ENCODE data around the gene ASPN. TPM values are rescaled to one million over a fixed set of nuclear protein-coding genes. Genes with fewer than 3 reads are reported as not detected.

ASPN gene
- total and polyA plus RNA-seq, 2 of the 13 experiments (the other 11 are each of a cell fraction or from before 2014, with no cell fraction given) = not detected

DNA sequence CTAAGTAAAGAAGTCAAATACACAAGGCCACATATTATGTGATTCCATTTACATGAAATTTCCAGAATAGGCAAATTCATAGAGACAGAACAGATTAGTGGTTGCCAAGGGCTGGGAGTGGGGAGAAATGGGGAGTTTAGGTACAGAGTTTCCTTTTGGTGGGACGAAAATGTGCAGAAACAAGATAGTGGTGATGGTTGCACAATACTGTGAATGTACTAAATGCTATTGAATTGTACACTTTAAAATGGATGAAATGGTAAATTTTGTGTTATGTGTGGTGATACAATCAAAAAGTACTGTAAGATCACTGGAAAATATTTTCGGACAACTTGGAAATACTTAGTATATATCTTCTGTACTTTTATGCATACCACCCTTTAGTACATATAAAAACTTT is 38.5 kb upstream of the ASPN start:
- Histone ChIP-seq H3K4me1 (ENCODE audit: insufficient read depth, low read length) (peaks cover 14% of the 10 kb centered on the region), H3K27me3 (ENCODE audit: control insufficient read depth in 1 of 2, insufficient read depth in 2 of 2, low read length in 2 of 2) (no peaks in the 10 kb centered on the region), H3K79me2 (ENCODE audit: insufficient read depth, low read length) (no peaks in the 10 kb centered on the region), H3K4me2 (ENCODE audit: low read depth, low read length) (no peak overlapping the region), H3K4me3 (replicated peaks in 1 of 3; ENCODE audit: insufficient read depth in 1 of 3, low read depth in 2 of 3, low read length in 3 of 3) (no peak overlapping the region), H4K20me1 (ENCODE audit: insufficient read depth, low read length) (no peaks in the 10 kb centered on the region), H3K9ac (ENCODE audit: insufficient read depth, low read depth, low read length) (no peak overlapping the region), H3K36me3 (replicated peaks in 1 of 2; ENCODE audit: control insufficient read depth in 1 of 2, insufficient read depth in 2 of 2, low read length in 2 of 2) (no peaks in the 10 kb centered on the region), H2AFZ (ENCODE audit: low read length) (no peak overlapping the region), H3K27ac (ENCODE audit: extremely low read length, insufficient read depth, low read length) (no peak overlapping the region), H3K9me3 (ENCODE audit: low read length) (no peaks in the 10 kb centered on the region)
- no TSS peak for BruUV-seq (replicated peaks)
- in situ Hi-C loops (cut with HindIII; ENCODE audit: extremely low pct_ligation_motif_present, low pct_unique_long_range_greater_than_20kb) (no loop called here), intact Hi-C loops (cut with micrococcal nuclease; ENCODE audit: unreplicated experiment) (no loop called here)
- TF ChIP-seq CEBPB (IDR thresholded peaks at IDR 0.05; ENCODE audit: borderline replicate concordance, low read depth, low read length) = peak; percentile 34; the same call in 1 of the 2 replicates
- TF ChIP-seq, protein P1, sequence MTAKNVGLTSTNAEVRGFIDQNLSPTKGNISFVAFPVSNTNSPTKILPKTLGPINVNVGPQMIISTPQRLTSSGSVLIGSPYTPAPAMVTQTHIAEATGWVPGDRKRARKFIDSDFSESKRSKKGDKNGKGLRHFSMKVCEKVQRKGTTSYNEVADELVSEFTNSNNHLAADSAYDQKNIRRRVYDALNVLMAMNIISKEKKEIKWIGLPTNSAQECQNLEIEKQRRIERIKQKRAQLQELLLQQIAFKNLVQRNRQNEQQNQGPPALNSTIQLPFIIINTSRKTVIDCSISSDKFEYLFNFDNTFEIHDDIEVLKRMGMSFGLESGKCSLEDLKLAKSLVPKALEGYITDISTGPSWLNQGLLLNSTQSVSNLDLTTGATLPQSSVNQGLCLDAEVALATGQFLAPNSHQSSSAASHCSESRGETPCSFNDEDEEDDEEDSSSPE (CRISPR knock-in tag; IDR thresholded peaks at IDR 0.05) = no peak
- ATAC-seq (no peak), FAIRE-seq (no peak), DNase-seq (ENCODE audit: low spot score) (no peak)
- 88% methylated on average over 2 of the region's 2 CpGs for WGBS (ENCODE audit: low lambda C conversion rate)
- ChIA-PET CTCF (ENCODE audit: low intra/inter-chr PET ratio, low total read pairs) (no interaction called here), POLR2A (no interaction called here)

DNA sequence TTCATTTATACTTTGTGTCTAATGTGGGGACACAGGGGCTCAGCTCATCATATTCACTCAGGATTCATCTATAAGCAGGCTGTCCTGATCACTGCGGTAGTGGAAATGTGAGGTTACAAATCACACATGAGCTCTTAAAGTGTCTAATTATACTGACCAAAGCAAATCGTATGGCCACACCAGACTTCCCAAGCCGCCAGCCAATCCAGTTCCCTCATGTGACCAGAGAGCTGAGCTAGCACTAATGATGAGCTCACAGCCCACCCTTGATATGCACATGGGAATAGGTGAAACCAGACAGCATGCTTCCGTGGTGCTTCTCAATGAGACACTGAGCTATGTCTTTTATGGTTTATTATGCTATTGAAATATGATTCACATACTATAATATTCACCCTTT is 35.9 kb upstream of the ASPN start:
- no peaks in the 10 kb centered on the region for H3K36me3 ChIP-seq (replicated peaks in 1 of 2; ENCODE audit: control insufficient read depth in 1 of 2, insufficient read depth in 2 of 2, low read length in 2 of 2)
- intact Hi-C loops (cut with micrococcal nuclease; ENCODE audit: unreplicated experiment) = no loop called here
- H3K4me1 ChIP-seq (ENCODE audit: insufficient read depth, low read length) = peaks cover 9% of the 10 kb centered on the region
- H3K9ac ChIP-seq (ENCODE audit: insufficient read depth, low read depth, low read length) = no peak overlapping the region
- H3K27ac ChIP-seq (ENCODE audit: extremely low read length, insufficient read depth, low read length) = no peak overlapping the region
- no peak overlapping the region for H2AFZ ChIP-seq (ENCODE audit: low read length)
- H3K27me3 ChIP-seq (ENCODE audit: control insufficient read depth in 1 of 2, insufficient read depth in 2 of 2, low read length in 2 of 2) = no peaks in the 10 kb centered on the region
- WGBS (ENCODE audit: low lambda C conversion rate) = 92% methylated on average over 4 of the region's 4 CpGs
- no TSS peak for BruUV-seq (replicated peaks)
- no peaks in the 10 kb centered on the region for H3K79me2 ChIP-seq (ENCODE audit: insufficient read depth, low read length)
- no peak for ATAC-seq
- H4K20me1 ChIP-seq (ENCODE audit: insufficient read depth, low read length) = no peaks in the 10 kb centered on the region
- no peaks in the 10 kb centered on the region for H3K9me3 ChIP-seq (ENCODE audit: low read length)
- H3K4me2 ChIP-seq (ENCODE audit: low read depth, low read length) = no peak overlapping the region
- no peak for DNase-seq (ENCODE audit: low spot score)
- no peak for FAIRE-seq
- ChIA-PET CTCF (ENCODE audit: low intra/inter-chr PET ratio, low total read pairs) (no interaction called here), POLR2A (no interaction called here)
- no peak overlapping the region for H3K4me3 ChIP-seq (replicated peaks in 1 of 3; ENCODE audit: insufficient read depth in 1 of 3, low read depth in 2 of 3, low read length in 3 of 3)
- in situ Hi-C loops (cut with HindIII; ENCODE audit: extremely low pct_ligation_motif_present, low pct_unique_long_range_greater_than_20kb) = no loop called here
- no peak for TF ChIP-seq TBP (CRISPR knock-in tag; IDR thresholded peaks at IDR 0.05)
- TF ChIP-seq GABPA (IDR thresholded peaks at IDR 0.05; ENCODE audit: low read depth, low read length) = no peak
- TF ChIP-seq GABPA (CRISPR knock-in tag; IDR thresholded peaks at IDR 0.05; ENCODE audit: low read depth) = no peak
- TF ChIP-seq THAP11 (CRISPR knock-in tag; IDR thresholded peaks at IDR 0.05) = no peak
- no peak for TF ChIP-seq MAFK (conservative IDR thresholded peaks at IDR 0.05 in 1 of 2, IDR thresholded peaks at IDR 0.05 in 1 of 2; ENCODE audit: low read length in 2 of 2)
- TF ChIP-seq KAT8 (CRISPR knock-in tag; IDR thresholded peaks at IDR 0.05) = no peak
- TF ChIP-seq, protein P2, sequence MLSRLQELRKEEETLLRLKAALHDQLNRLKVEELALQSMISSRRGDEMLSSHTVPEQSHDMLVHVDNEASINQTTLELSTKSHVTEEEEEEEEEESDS (CRISPR knock-in tag; IDR thresholded peaks at IDR 0.05; ENCODE audit: borderline replicate concordance) = no peak
- TF ChIP-seq, protein P3, sequence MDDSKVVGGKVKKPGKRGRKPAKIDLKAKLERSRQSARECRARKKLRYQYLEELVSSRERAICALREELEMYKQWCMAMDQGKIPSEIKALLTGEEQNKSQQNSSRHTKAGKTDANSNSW (CRISPR knock-in tag; IDR thresholded peaks at IDR 0.05; ENCODE audit: borderline replicate concordance) = no peak
- no peak for TF ChIP-seq CCAR2 (optimal IDR thresholded peaks at IDR 0.05; ENCODE audit: low read depth, low read length)
- TF ChIP-seq, protein P4, sequence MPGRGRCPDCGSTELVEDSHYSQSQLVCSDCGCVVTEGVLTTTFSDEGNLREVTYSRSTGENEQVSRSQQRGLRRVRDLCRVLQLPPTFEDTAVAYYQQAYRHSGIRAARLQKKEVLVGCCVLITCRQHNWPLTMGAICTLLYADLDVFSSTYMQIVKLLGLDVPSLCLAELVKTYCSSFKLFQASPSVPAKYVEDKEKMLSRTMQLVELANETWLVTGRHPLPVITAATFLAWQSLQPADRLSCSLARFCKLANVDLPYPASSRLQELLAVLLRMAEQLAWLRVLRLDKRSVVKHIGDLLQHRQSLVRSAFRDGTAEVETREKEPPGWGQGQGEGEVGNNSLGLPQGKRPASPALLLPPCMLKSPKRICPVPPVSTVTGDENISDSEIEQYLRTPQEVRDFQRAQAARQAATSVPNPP (CRISPR knock-in tag; IDR thresholded peaks at IDR 0.05) = no peak
- no peak for TF ChIP-seq GATAD2A (CRISPR knock-in tag; IDR thresholded peaks at IDR 0.05)
- no peak for TF ChIP-seq MIER2 (CRISPR knock-in tag; IDR thresholded peaks at IDR 0.05)
- TF ChIP-seq ZBTB2 (CRISPR knock-in tag; IDR thresholded peaks at IDR 0.05; ENCODE audit: low read depth) = no peak

All from HepG2 (cell line).